ENCODE results near the gene ATOH8. TPM values are rescaled to one million over a fixed set of nuclear protein-coding genes. Genes with fewer than 3 reads are reported as not detected.

The ATOH8 gene
- total RNA-seq, 5 donors from 2014 or later (not counting 1 experiment from before 2014, with no cell fraction given): 0.20 TPM; not detected in 4

DNA sequence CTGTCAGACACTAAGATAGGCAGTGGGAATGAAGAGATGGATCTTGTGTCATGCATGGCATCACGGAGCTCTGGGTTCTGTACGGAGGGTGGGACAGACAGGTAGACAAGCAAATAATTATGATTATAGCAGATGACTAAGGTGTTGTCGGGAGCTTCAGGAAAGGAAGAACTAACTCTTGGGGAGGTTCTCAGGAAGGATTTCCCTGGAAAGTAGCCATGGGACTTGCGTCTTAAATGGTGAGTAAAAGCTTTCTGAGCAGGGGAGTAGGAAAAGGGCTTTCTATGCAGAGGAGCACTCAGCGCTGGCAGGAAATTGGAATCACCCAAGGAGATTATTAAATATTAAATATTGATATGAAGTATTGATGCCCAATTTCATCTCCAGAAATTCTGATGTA, 35.5 kb downstream of the ATOH8 start:
- POLR2A ChIA-PET: no interaction called here
- Mint-ChIP-seq H3K9me3 (no peaks in the 10 kb centered on the region), H3K4me1 (peaks cover 0 to 2% (median 2%) of the 10 kb centered on the region in 3 donors), H3K27ac (no peak overlapping the region), H3K36me3 (no peaks in the 10 kb centered on the region), H3K4me3 (no peak overlapping the region), H3K27me3 (peaks cover 9 to 35% of the 10 kb centered on the region in 2 donors)
- no peak overlapping the region for H3K4me3 ChIP-seq (ENCODE audit: control insufficient read depth in 1 of 2, extremely low read depth in 1 of 2, low read length in 1 of 2)
- no peak for ATAC-seq (replicated peaks in 1 of 4)
- H3K36me3 ChIP-seq (ENCODE audit: control insufficient read depth in 2 of 2, extremely low read depth in 1 of 2, insufficient read depth in 1 of 2, low read length in 1 of 2): no peaks in the 10 kb centered on the region
- no peaks in the 10 kb centered on the region for H3K9me3 ChIP-seq
- CTCF ChIA-PET: no interaction called here
- H3K27me3 ChIP-seq (replicated peaks in 1 of 2; ENCODE audit: control insufficient read depth in 2 of 2, extremely low read depth in 1 of 2, insufficient read depth in 2 of 2, low read length in 1 of 2): peaks cover 0 to 42% of the 10 kb centered on the region in 2 experiments
- WGBS (ENCODE audit: insufficient coverage): 92% methylated on average over 4 of the region's 5 CpGs
- no peak overlapping the region for H3K27ac ChIP-seq (ENCODE audit: low read length)
- no peak for DNase-seq
- peaks cover 0 to 10% of the 10 kb centered on the region in 2 experiments for H3K4me1 ChIP-seq (ENCODE audit: control insufficient read depth in 1 of 2, extremely low read depth in 1 of 2, insufficient read depth in 2 of 2, low read length in 2 of 2)

DNA sequence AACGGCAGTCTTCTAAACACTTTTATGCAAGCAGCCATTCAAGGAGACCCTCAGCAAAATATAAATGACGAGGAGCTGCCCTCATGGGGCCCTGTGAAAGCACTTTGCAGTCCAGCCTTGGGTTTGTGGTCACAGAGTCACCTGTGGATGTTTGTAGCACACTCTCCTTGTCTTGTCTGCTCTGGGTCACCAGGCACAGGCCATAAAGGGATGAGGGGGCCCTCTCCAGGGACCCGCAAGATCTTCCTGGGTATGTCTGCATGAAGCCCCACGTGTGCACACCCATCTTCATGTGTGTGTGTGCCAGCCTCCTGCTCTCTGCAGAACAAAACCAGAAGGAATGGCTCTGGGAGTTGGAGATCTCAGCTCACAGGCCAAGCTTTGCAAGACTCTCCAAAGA, 36.2 kb downstream of the ATOH8 start:
- ATAC-seq (replicated peaks in 1 of 4) (no peak), DNase-seq (no peak)
- no peaks in the 10 kb centered on the region for H3K36me3 Mint-ChIP-seq
- ChIA-PET CTCF (no interaction called here), POLR2A (no interaction called here)
- Histone ChIP-seq H3K27ac (ENCODE audit: low read length) (no peak overlapping the region), H3K9me3 (no peaks in the 10 kb centered on the region), H3K4me3 (ENCODE audit: control insufficient read depth in 1 of 2, extremely low read depth in 1 of 2, low read length in 1 of 2) (no peak overlapping the region), H3K36me3 (ENCODE audit: control insufficient read depth in 2 of 2, extremely low read depth in 1 of 2, insufficient read depth in 1 of 2, low read length in 1 of 2) (no peaks in the 10 kb centered on the region), H3K27me3 (replicated peaks in 1 of 2; ENCODE audit: control insufficient read depth in 2 of 2, extremely low read depth in 1 of 2, insufficient read depth in 2 of 2, low read length in 1 of 2) (peaks cover 0 to 47% of the 10 kb centered on the region in 2 experiments), H3K4me1 (ENCODE audit: control insufficient read depth in 1 of 2, extremely low read depth in 1 of 2, insufficient read depth in 2 of 2, low read length in 2 of 2) (peaks cover 0 to 9% of the 10 kb centered on the region in 2 experiments)
- H3K4me1 Mint-ChIP-seq: peaks cover 0 to 2% (median 2%) of the 10 kb centered on the region in 3 donors
- peaks cover 9 to 32% of the 10 kb centered on the region in 2 donors for H3K27me3 Mint-ChIP-seq
- 61% methylated on average over 4 of the region's 4 CpGs for WGBS (ENCODE audit: insufficient coverage)
- no peak overlapping the region for H3K4me3 Mint-ChIP-seq
- no peaks in the 10 kb centered on the region for H3K9me3 Mint-ChIP-seq
- H3K27ac Mint-ChIP-seq: no peak overlapping the region

DNA sequence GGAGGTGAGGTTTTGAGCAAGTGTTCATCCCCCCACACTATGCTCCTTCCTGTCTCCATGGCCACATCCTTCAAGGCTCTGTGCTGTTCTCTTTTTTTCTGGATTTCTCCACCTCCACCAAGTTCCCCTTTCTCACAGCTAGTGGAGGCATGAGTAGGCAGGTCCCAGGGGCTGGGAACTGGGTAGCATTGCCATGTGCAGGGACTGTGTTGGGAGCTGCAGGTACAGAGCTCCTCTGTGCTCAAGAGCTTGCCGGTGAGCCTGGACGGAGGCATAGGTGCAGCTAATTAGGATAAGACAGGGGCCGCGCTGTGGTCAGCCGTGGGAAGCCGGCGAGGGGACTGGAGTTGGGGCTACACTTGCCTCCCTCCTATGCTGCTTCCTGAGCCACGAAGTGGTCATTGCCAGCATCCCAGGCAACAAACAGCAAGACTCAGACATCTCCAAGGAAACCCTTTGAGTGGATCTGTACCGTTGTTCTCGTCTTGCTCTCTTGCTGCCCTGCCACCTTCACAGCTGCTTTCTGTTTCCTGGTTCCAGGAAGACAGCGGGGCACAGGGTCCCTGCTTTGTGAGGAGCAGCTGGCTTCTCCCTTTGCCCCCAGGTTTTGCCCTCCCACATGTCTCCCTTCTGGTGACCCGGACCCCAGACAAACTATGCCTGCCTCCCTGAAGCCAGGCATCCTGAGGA, 36.9 kb downstream of the ATOH8 start:
- 59% methylated on average over 11 of the region's 12 CpGs for WGBS (ENCODE audit: insufficient coverage)

DNA sequence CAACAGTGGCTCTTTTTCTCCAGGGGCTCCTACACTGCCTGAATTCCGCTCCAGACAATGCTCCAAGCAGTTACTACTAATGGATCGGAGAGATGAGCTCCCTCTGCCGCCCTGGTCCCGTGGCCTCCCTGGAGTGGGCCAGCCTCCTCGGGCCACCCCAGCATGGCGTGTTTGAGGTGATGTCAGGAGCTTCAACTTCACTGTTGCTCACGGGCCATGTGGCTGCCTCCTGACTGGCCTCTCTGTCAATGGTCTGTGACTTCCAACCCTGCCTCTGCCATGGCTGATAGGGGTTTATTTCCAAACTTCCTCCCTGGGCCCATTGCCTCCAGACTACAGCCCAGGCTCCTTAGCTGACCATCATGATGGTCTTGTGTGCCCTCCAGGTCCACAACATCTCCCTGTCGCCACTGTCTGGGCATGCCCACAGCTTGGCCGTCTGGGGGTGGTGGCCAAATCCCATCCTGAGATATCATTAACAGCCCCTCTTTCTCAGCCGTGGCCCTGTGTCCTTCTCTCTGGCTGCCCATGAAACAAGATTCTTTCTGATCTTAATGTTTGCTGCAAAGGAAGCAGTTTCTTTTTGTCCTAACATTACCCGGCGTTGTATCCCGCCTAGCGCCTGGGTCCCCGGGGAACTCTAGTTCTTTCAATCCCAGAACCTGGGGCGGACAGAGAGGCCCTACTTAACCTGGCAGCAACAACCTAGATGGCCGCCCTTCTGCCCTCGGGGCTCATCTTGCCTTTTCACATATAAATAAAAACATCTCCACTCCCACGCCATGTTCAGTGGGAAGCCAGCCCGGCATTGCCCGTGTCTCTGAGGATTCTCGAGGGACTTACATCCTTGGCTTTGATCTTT, 38.1 kb downstream of the ATOH8 start:
- POLR2A ChIA-PET: no interaction called here
- no peak for DNase-seq
- Mint-ChIP-seq H3K9me3 (no peaks in the 10 kb centered on the region), H3K27ac (no peak overlapping the region), H3K36me3 (no peaks in the 10 kb centered on the region), H3K4me1 (no peaks in the 10 kb centered on the region), H3K4me3 (no peak overlapping the region), H3K27me3 (peaks cover 9 to 25% of the 10 kb centered on the region in 2 donors)
- ATAC-seq (replicated peaks in 1 of 4): no peak
- CTCF ChIA-PET: no interaction called here
- Histone ChIP-seq H3K4me3 (ENCODE audit: control insufficient read depth in 1 of 2, extremely low read depth in 1 of 2, low read length in 1 of 2) (no peak overlapping the region), H3K4me1 (ENCODE audit: control insufficient read depth in 1 of 2, extremely low read depth in 1 of 2, insufficient read depth in 2 of 2, low read length in 2 of 2) (no peaks in the 10 kb centered on the region), H3K27ac (ENCODE audit: low read length) (no peak overlapping the region), H3K36me3 (ENCODE audit: control insufficient read depth in 2 of 2, extremely low read depth in 1 of 2, insufficient read depth in 1 of 2, low read length in 1 of 2) (no peaks in the 10 kb centered on the region), H3K27me3 (replicated peaks in 1 of 2; ENCODE audit: control insufficient read depth in 2 of 2, extremely low read depth in 1 of 2, insufficient read depth in 2 of 2, low read length in 1 of 2) (peaks cover 0 to 45% of the 10 kb centered on the region in 2 experiments), H3K9me3 (no peaks in the 10 kb centered on the region)
- 85% methylated on average over 15 of the region's 22 CpGs for WGBS (ENCODE audit: insufficient coverage)

More for the DNA sequence above, 36.9 kb downstream of the ATOH8 start:
- Mint-ChIP-seq H3K9me3 (no peaks in the 10 kb centered on the region), H3K4me1 (no peaks in the 10 kb centered on the region), H3K27ac (no peak overlapping the region), H3K36me3 (no peaks in the 10 kb centered on the region), H3K4me3 (no peak overlapping the region), H3K27me3 (peaks cover 9 to 28% of the 10 kb centered on the region in 2 donors)
- Histone ChIP-seq H3K27me3 (replicated peaks in 1 of 2; ENCODE audit: control insufficient read depth in 2 of 2, extremely low read depth in 1 of 2, insufficient read depth in 2 of 2, low read length in 1 of 2) (peaks cover 0 to 47% of the 10 kb centered on the region in 2 experiments), H3K4me3 (ENCODE audit: control insufficient read depth in 1 of 2, extremely low read depth in 1 of 2, low read length in 1 of 2) (no peak overlapping the region), H3K36me3 (ENCODE audit: control insufficient read depth in 2 of 2, extremely low read depth in 1 of 2, insufficient read depth in 1 of 2, low read length in 1 of 2) (no peaks in the 10 kb centered on the region), H3K4me1 (ENCODE audit: control insufficient read depth in 1 of 2, extremely low read depth in 1 of 2, insufficient read depth in 2 of 2, low read length in 2 of 2) (peaks cover 0 to 3% of the 10 kb centered on the region in 2 experiments), H3K9me3 (no peaks in the 10 kb centered on the region), H3K27ac (ENCODE audit: low read length) (no peak overlapping the region)
- DNase-seq: no peak
- ChIA-PET CTCF (interaction anchor here in 1 of 2 donors (0.6 kb wide), 1 partner anchor 13 kb away, joined by 3 read pairs; no protein-coding TSS in a partner anchor), POLR2A (no interaction called here)
- ATAC-seq (replicated peaks in 1 of 4): no peak

DNA sequence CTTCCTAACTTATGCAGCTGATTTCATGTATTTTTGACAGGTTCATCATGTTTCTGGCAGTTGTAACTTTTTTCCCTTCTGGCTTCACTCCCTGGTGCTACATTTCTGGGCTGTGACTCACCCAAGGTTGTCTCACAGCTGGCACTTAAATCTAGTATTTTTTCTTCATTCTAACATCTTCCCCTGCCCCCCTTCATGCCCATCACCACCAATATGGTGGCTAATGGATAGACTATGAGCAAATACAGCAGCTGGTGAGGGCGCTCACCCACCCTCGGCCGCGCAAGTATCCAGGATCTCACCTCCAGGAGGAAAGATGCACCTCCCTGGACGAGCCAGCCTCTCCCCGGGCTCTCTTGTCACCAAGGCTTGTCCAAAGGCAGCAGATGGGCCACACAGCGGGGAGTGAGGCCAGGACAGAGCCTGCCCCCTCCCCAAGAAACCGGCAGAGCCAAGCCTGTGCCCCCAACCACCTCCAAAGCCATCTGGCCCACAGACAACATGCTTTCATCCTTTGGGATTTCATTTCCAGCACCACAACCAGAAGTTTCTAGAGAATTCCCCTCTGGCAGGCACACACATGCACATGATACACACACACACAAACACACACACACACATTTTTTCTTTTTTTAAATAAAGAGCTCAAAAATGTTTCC, 39.1 kb downstream of the ATOH8 start:
- POLR2A ChIA-PET: no interaction called here
- Histone ChIP-seq H3K9me3 (no peaks in the 10 kb centered on the region), H3K27ac (ENCODE audit: low read length) (no peak overlapping the region), H3K4me3 (ENCODE audit: control insufficient read depth in 1 of 2, extremely low read depth in 1 of 2, low read length in 1 of 2) (no peak overlapping the region), H3K27me3 (replicated peaks in 1 of 2; ENCODE audit: control insufficient read depth in 2 of 2, extremely low read depth in 1 of 2, insufficient read depth in 2 of 2, low read length in 1 of 2) (peaks cover 0 to 42% of the 10 kb centered on the region in 2 experiments), H3K4me1 (ENCODE audit: control insufficient read depth in 1 of 2, extremely low read depth in 1 of 2, insufficient read depth in 2 of 2, low read length in 2 of 2) (no peaks in the 10 kb centered on the region), H3K36me3 (ENCODE audit: control insufficient read depth in 2 of 2, extremely low read depth in 1 of 2, insufficient read depth in 1 of 2, low read length in 1 of 2) (no peaks in the 10 kb centered on the region)
- no peaks in the 10 kb centered on the region for H3K4me1 Mint-ChIP-seq
- peaks cover 10 to 33% of the 10 kb centered on the region in 2 donors for H3K27me3 Mint-ChIP-seq
- no peak overlapping the region for H3K4me3 Mint-ChIP-seq
- H3K36me3 Mint-ChIP-seq: no peaks in the 10 kb centered on the region
- DNase-seq (no peak), ATAC-seq (replicated peaks in 1 of 4) (no peak)
- WGBS (ENCODE audit: insufficient coverage): 76% methylated on average over 8 of the region's 8 CpGs
- H3K27ac Mint-ChIP-seq: peak overlapping the region in 1 of 2 donors; percentile 30
- H3K9me3 Mint-ChIP-seq: no peaks in the 10 kb centered on the region
- CTCF ChIA-PET: no interaction called here

DNA sequence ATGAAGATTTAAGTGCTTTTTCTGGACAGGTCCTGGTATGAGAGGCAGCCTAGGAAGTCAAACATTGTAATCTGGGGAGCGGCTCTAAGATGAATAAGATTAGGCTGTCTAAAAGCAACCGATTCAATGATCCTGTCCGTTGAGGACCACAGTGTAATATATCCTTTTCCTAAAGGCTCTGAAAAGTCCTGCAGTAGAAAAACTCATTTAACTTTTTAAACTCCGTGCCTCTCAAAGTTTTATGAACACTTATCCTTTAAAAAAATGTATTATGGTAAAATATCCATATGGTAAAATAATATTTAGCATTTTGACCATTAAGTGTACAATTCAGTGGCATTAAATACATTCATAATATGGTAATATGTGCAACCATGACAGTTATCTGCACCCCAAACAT, 39.8 kb downstream of the ATOH8 start:
- DNase-seq (no peak), ATAC-seq (replicated peaks in 1 of 4) (no peak)
- CTCF ChIA-PET: no interaction called here
- Histone ChIP-seq H3K27ac (ENCODE audit: low read length) (no peak overlapping the region), H3K27me3 (replicated peaks in 1 of 2; ENCODE audit: control insufficient read depth in 2 of 2, extremely low read depth in 1 of 2, insufficient read depth in 2 of 2, low read length in 1 of 2) (peaks cover 0 to 42% of the 10 kb centered on the region in 2 experiments), H3K36me3 (ENCODE audit: control insufficient read depth in 2 of 2, extremely low read depth in 1 of 2, insufficient read depth in 1 of 2, low read length in 1 of 2) (no peaks in the 10 kb centered on the region), H3K4me1 (ENCODE audit: control insufficient read depth in 1 of 2, extremely low read depth in 1 of 2, insufficient read depth in 2 of 2, low read length in 2 of 2) (no peaks in the 10 kb centered on the region), H3K9me3 (no peaks in the 10 kb centered on the region), H3K4me3 (ENCODE audit: control insufficient read depth in 1 of 2, extremely low read depth in 1 of 2, low read length in 1 of 2) (no peak overlapping the region)
- 100% methylated on average over 1 of the region's 4 CpGs for WGBS (ENCODE audit: insufficient coverage)
- Mint-ChIP-seq H3K9me3 (no peaks in the 10 kb centered on the region), H3K27me3 (peaks cover 16 to 35% of the 10 kb centered on the region in 2 donors), H3K36me3 (no peaks in the 10 kb centered on the region), H3K27ac (no peak overlapping the region), H3K4me1 (no peaks in the 10 kb centered on the region), H3K4me3 (no peak overlapping the region)
- POLR2A ChIA-PET: no interaction called here
